Stimulated activated CD8-positive, alpha-beta memory T cell treated with anti-CD3 and anti-CD28 coated beads, Interleukin-4, amount 100 ng/mL, for 24 hours (primary cell): ENCODE results near the gene SNX15.
"Not testable (repeated sequence)": the region's sequence is repeated elsewhere in the genome, so short reads cannot be mapped to it uniquely, and the experiment has no call there.

ENCODE experiments used
- DNase-seq: peaks from one replicate; pipeline ENCODE4 v3.0.0-alpha.2; 2020; ENCODE audit warnings: low read depth

Gene SNX15

GRCh38 chr11:65027213-65028067 is at the start of gene SNX15:
Gene SNX15 (plus strand): TSS chr11:65027439. CDS start chr11:65027538, 99 bp downstream.
- DNase-seq, result peak; percentile 82

GRCh38 chr11:64983339-64983738 is 43.9 kb upstream of the SNX15 start:
- not testable (repeated sequence) for DNase-seq

- DNase-seq, result no peak
Measured at GRCh38 chr11:64987998-64988854, 39.0 kb upstream of the SNX15 start.

GRCh38 chr11:64989416-64989815 is 37.8 kb upstream of the SNX15 start:
- DNase-seq, result no peak

- DNase-seq, result no peak
Measured at GRCh38 chr11:64990222-64990923, 36.9 kb upstream of the SNX15 start.

GRCh38 chr11:64994318-64994717 is 32.9 kb upstream of the SNX15 start:
- no peak for DNase-seq

GRCh38 chr11:64996327-64996709 is 30.9 kb upstream of the SNX15 start:
- DNase-seq, result no peak

GRCh38 chr11:64996710-64997380 is 30.4 kb upstream of the SNX15 start, which contains the start of gene BATF2:
Gene BATF2 (minus strand): TSS chr11:64996971. CDS start chr11:64996914, 57 bp downstream.
- no peak for DNase-seq

- no peak for DNase-seq
Measured at GRCh38 chr11:64998141-64998540, 29.1 kb upstream of the SNX15 start.

- no peak for DNase-seq
Measured at GRCh38 chr11:64998690-64999431, 28.4 kb upstream of the SNX15 start.

GRCh38 chr11:64999478-64999877 is 27.8 kb upstream of the SNX15 start:
- DNase-seq, result no peak

- no peak for DNase-seq
Measured at GRCh38 chr11:65002706-65003105, 24.5 kb upstream of the SNX15 start.

- DNase-seq, result no peak
Measured at GRCh38 chr11:65003282-65003681, 24.0 kb upstream of the SNX15 start.

GRCh38 chr11:65003968-65004367 is 23.3 kb upstream of the SNX15 start:
- not testable (repeated sequence) for DNase-seq

- DNase-seq, result no peak
Measured at GRCh38 chr11:65008016-65008415, 19.2 kb upstream of the SNX15 start.

- DNase-seq, result no peak
Measured at GRCh38 chr11:65008873-65009272, 18.4 kb upstream of the SNX15 start.

GRCh38 chr11:65013130-65013887 is 13.9 kb upstream of the SNX15 start:
- DNase-seq, result peak; percentile 86

GRCh38 chr11:65013888-65014725 is 13.1 kb upstream of the SNX15 start, which contains the start of gene ARL2:
Gene ARL2 (plus strand): TSS chr11:65014160. CDS start chr11:65014208, 48 bp downstream.
- peak; percentile 83 for DNase-seq

GRCh38 chr11:65014726-65015227 is 12.5 kb upstream of the SNX15 start:
- DNase-seq, result no peak
